ENCODE data around the gene CCDC57. TPM values are rescaled to one million over a fixed set of nuclear protein-coding genes. Genes with fewer than 3 reads are reported as not detected.

Gene CCDC57
- total RNA-seq, 2 donors from 2014 or later, result 24.5 to 46.1 TPM

GRCh38 chr17:82120148-82120547 lies 92.5 kb downstream of the CCDC57 start:
- Histone ChIP-seq H3K27me3 (no peaks in the 10 kb centered on the region), H3K4me1 (no peaks in the 10 kb centered on the region), H3K4me3 (no peak overlapping the region), H3K9me3 (no peaks in the 10 kb centered on the region), H3K36me3 (no peaks in the 10 kb centered on the region), H3K9ac (ENCODE audit: low read depth in 2 of 2, low read length in 2 of 2) (no peak overlapping the region), H3K27ac (no peak overlapping the region)
- no peak for DNase-seq
- TF ChIP-seq CTCF (IDR thresholded peaks at IDR 0.05), result no peak
- intact Hi-C loops (cut with DNase I), result no loop called here

- no peak for DNase-seq
- H3K9ac ChIP-seq (ENCODE audit: low read depth in 2 of 2, low read length in 2 of 2), result no peak overlapping the region
- H3K4me3 ChIP-seq, result no peak overlapping the region
- no peak overlapping the region for H3K27ac ChIP-seq
- no peaks in the 10 kb centered on the region for H3K27me3 ChIP-seq
- H3K9me3 ChIP-seq, result no peaks in the 10 kb centered on the region
- no peak for TF ChIP-seq CTCF (IDR thresholded peaks at IDR 0.05)
- intact Hi-C loops (cut with DNase I), result no loop called here
- no peaks in the 10 kb centered on the region for H3K4me1 ChIP-seq
- H3K36me3 ChIP-seq, result no peaks in the 10 kb centered on the region
Observed at GRCh38 chr17:82118815-82119380, 93.7 kb downstream of the CCDC57 start.

- no peaks in the 10 kb centered on the region for H3K36me3 ChIP-seq
- DNase-seq, result no peak
- TF ChIP-seq CTCF (IDR thresholded peaks at IDR 0.05), result no peak
- no peak overlapping the region for H3K4me3 ChIP-seq
- H3K27ac ChIP-seq, result no peak overlapping the region
- H3K27me3 ChIP-seq, result no peaks in the 10 kb centered on the region
- H3K4me1 ChIP-seq, result no peaks in the 10 kb centered on the region
- no peaks in the 10 kb centered on the region for H3K9me3 ChIP-seq
- no peak overlapping the region for H3K9ac ChIP-seq (ENCODE audit: low read depth in 2 of 2, low read length in 2 of 2)
- intact Hi-C loops (cut with DNase I), result no loop called here
Observed at GRCh38 chr17:82118168-82118814, 94.4 kb downstream of the CCDC57 start.

- H3K36me3 ChIP-seq, result no peaks in the 10 kb centered on the region
- no peak for DNase-seq
- H3K27me3 ChIP-seq, result no peaks in the 10 kb centered on the region
- H3K9ac ChIP-seq (ENCODE audit: low read depth in 2 of 2, low read length in 2 of 2), result no peak overlapping the region
- no peak overlapping the region for H3K4me3 ChIP-seq
- H3K9me3 ChIP-seq, result no peaks in the 10 kb centered on the region
- no peak overlapping the region for H3K27ac ChIP-seq
- no peak for TF ChIP-seq CTCF (IDR thresholded peaks at IDR 0.05)
- intact Hi-C loops (cut with DNase I), result no loop called here
- no peaks in the 10 kb centered on the region for H3K4me1 ChIP-seq
Observed at GRCh38 chr17:82117139-82118090, 95.2 kb downstream of the CCDC57 start.

DNA sequence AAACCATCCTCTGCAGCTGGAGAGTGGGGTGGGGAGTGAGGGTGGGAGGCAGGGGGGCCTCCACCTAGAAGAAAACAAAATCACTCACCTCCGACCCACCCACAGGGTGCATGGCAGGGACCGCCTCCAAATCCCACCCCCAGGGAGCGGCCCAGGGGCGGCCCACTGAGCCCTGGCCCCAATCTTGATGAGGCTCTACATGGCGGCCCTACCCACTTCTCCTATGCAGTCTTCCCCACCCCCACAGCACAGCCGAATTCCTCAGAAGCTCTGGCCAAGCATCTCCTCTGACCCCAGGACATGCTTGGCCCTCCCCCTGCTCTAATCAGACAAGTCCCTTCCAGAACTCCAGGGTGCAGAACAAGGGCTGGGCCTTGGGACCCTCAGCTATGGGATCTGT lies 96.4 kb downstream of the CCDC57 start:
- TF ChIP-seq CTCF (IDR thresholded peaks at IDR 0.05), result no peak
- no peak for DNase-seq
- Histone ChIP-seq H3K9me3 (no peaks in the 10 kb centered on the region), H3K4me3 (no peak overlapping the region), H3K27ac (no peak overlapping the region), H3K27me3 (no peaks in the 10 kb centered on the region), H3K9ac (ENCODE audit: low read depth in 2 of 2, low read length in 2 of 2) (no peak overlapping the region), H3K36me3 (no peaks in the 10 kb centered on the region), H3K4me1 (no peaks in the 10 kb centered on the region)
- intact Hi-C loops (cut with DNase I), result no loop called here
